ENCODE results near the gene EEPD1. TPM values are rescaled to one million over a fixed set of nuclear protein-coding genes. Genes with fewer than 3 reads are reported as not detected.

Gene EEPD1
- polyA plus RNA-seq, 1 of the 3 experiments (the other 2 are of a cell fraction) = 5.0 TPM

DNA sequence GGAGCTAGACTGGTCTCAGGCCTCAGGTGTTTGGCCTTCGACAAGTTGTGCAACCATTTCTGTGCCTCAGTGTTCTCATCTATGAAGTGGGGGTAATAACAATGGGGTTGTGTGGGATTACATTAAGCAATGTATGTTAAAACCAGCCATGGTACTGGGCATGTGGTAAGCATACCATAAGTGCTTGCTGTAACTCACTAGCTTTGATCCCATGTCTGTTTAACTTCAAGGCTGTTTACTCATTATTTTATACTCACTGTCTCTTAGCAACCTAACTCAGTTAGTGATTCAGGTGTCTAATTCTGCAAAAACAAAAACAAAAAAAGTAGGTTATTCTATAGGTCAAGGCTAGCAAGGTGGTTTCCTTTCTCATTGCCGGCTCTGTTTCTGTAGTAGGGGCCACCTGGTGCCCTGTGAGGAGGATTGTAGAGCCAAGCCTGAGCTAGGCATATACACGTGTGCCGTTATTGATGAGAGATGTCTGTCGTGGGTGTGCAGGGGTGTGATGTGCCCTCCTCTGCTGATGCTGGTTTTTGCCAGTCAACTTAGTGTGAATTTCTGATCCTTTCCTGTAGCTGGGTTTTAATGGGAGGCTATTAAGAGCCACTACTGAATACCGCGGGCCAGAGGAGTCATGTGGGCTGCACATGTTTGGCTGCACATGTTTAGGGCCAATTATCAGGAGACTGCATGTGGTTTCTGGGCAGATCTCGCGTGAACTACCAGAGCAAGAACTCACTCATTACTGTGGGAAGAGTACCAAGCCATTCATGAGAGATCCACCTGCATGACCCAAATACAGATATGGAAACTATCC is 56.2 kb downstream of the EEPD1 start:
- POLR2A ChIA-PET = no interaction called here
- 87% methylated on average over 9 of the region's 9 CpGs for WGBS (ENCODE audit: low lambda C conversion rate)

DNA sequence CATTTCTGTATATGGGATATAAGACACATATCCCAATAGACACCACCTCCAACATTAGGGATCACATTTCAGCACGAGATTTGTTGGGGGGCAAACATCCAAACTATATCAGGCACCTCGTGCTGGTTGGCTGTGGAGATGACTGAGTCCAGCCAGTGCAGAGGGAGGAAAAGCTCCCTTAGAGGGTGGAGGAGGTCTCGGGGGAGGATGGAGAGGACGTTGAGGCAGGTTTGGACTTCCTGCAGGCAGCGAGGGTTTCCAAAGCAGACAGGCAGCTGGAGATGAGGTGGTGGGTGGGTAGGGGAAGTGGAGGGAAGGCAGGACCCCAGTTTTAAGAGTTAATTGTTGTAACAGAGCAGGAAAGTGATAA is 56.7 kb downstream of the EEPD1 start:
- TF ChIP-seq, protein P1, sequence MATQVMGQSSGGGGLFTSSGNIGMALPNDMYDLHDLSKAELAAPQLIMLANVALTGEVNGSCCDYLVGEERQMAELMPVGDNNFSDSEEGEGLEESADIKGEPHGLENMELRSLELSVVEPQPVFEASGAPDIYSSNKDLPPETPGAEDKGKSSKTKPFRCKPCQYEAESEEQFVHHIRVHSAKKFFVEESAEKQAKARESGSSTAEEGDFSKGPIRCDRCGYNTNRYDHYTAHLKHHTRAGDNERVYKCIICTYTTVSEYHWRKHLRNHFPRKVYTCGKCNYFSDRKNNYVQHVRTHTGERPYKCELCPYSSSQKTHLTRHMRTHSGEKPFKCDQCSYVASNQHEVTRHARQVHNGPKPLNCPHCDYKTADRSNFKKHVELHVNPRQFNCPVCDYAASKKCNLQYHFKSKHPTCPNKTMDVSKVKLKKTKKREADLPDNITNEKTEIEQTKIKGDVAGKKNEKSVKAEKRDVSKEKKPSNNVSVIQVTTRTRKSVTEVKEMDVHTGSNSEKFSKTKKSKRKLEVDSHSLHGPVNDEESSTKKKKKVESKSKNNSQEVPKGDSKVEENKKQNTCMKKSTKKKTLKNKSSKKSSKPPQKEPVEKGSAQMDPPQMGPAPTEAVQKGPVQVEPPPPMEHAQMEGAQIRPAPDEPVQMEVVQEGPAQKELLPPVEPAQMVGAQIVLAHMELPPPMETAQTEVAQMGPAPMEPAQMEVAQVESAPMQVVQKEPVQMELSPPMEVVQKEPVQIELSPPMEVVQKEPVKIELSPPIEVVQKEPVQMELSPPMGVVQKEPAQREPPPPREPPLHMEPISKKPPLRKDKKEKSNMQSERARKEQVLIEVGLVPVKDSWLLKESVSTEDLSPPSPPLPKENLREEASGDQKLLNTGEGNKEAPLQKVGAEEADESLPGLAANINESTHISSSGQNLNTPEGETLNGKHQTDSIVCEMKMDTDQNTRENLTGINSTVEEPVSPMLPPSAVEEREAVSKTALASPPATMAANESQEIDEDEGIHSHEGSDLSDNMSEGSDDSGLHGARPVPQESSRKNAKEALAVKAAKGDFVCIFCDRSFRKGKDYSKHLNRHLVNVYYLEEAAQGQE (IDR thresholded peaks at IDR 0.05; ENCODE audit: low read depth, low read length) = no peak
- no peak for TF ChIP-seq MXI1 (IDR thresholded peaks at IDR 0.05; ENCODE audit: low read depth, low read length)
- TF ChIP-seq RCOR1 (IDR thresholded peaks at IDR 0.05; ENCODE audit: low read length) = no peak
- H3K27ac ChIP-seq (ENCODE audit: low read depth in 2 of 2, low read length in 1 of 2) = 0 out of 4 replicates have a peak overlapping the region, but pooled peaks of 1 of the 2 experiments have one; percentile 0
- H3K27me3 ChIP-seq (ENCODE audit: insufficient read depth) = no peaks in the 10 kb centered on the region
- no peaks in the 10 kb centered on the region for H3F3A ChIP-seq (replicated peaks; ENCODE audit: insufficient read depth)
- H3K9me2 ChIP-seq = no peaks in the 10 kb centered on the region
- no peaks in the 10 kb centered on the region for H3K9me3 ChIP-seq
- no peak for DNase-seq
- H3K4me3 ChIP-seq (ENCODE audit: low read depth in 2 of 2, low read length in 1 of 2) = no peak overlapping the region
- CTCF ChIA-PET = interaction anchor here (0.6 to 1.5 kb wide), 8 partner anchors 8 to 671 kb away, joined by 3 to 5 read pairs (median 3); no protein-coding TSS in a partner anchor
- no peak overlapping the region for H3K9ac ChIP-seq
- no peaks in the 10 kb centered on the region for H3K79me2 ChIP-seq (ENCODE audit: insufficient read depth)
- H3K36me3 ChIP-seq (replicated peaks in 1 of 2; ENCODE audit: control insufficient read depth in 1 of 2, insufficient read depth in 2 of 2, low read length in 1 of 2) = no peaks in the 10 kb centered on the region
- H3K4me1 ChIP-seq (ENCODE audit: control insufficient read depth in 1 of 2, insufficient read depth in 2 of 2, low read depth in 1 of 2, low read length in 1 of 2) = peaks cover 18 to 52% of the 10 kb centered on the region in 2 experiments; a peak in 3 of 4 replicates
- 74% methylated on average over 5 of the region's 5 CpGs for WGBS (ENCODE audit: low lambda C conversion rate)
- H2AFZ ChIP-seq (ENCODE audit: low read depth) = no peak overlapping the region
- no peaks in the 10 kb centered on the region for H4K20me1 ChIP-seq (ENCODE audit: insufficient read depth)
- POLR2A ChIA-PET = no interaction called here
- H3K4me2 ChIP-seq = no peak overlapping the region

More for the DNA sequence above, 56.2 kb downstream of the EEPD1 start:
- Histone ChIP-seq H3K4me2 (no peak overlapping the region), H3K79me2 (ENCODE audit: insufficient read depth) (no peaks in the 10 kb centered on the region), H3K9ac (no peak overlapping the region), H3F3A (replicated peaks; ENCODE audit: insufficient read depth) (no peaks in the 10 kb centered on the region), H3K4me1 (ENCODE audit: control insufficient read depth in 1 of 2, insufficient read depth in 2 of 2, low read depth in 1 of 2, low read length in 1 of 2) (peaks cover 18 to 52% of the 10 kb centered on the region in 2 experiments; a peak in 3 of 4 replicates), H3K4me3 (ENCODE audit: low read depth in 2 of 2, low read length in 1 of 2) (no peak overlapping the region), H2AFZ (ENCODE audit: low read depth) (no peak overlapping the region), H3K9me2 (no peaks in the 10 kb centered on the region), H3K9me3 (no peaks in the 10 kb centered on the region), H3K36me3 (replicated peaks in 1 of 2; ENCODE audit: control insufficient read depth in 1 of 2, insufficient read depth in 2 of 2, low read length in 1 of 2) (no peaks in the 10 kb centered on the region), H4K20me1 (ENCODE audit: insufficient read depth) (no peaks in the 10 kb centered on the region), H3K27ac (ENCODE audit: low read depth in 2 of 2, low read length in 1 of 2) (peak overlapping the region in 1 of 2 experiments; percentile 87; a peak in 1 of 4 replicates), H3K27me3 (ENCODE audit: insufficient read depth) (no peaks in the 10 kb centered on the region)
- CTCF ChIA-PET = interaction anchor here (0.6 to 1.5 kb wide), 6 partner anchors 8 to 671 kb away, joined by 3 to 4 read pairs (median 3); no protein-coding TSS in a partner anchor
- TF ChIP-seq PBX3 (IDR thresholded peaks at IDR 0.05) = no peak
- peak; percentile 88 for TF ChIP-seq RFX5 (IDR thresholded peaks at IDR 0.05; ENCODE audit: low read length)
- peak; percentile 51 for TF ChIP-seq CHD2 (IDR thresholded peaks at IDR 0.05; ENCODE audit: low read length, partially characterized antibody)
- TF ChIP-seq MXI1 (IDR thresholded peaks at IDR 0.05; ENCODE audit: low read depth, low read length) = peak; percentile 10; the same call in 1 of the 2 replicates
- TF ChIP-seq FOXJ3 (CRISPR knock-in tag; IDR thresholded peaks at IDR 0.05) = no peak
- no peak for DNase-seq

All from SK-N-SH (cell line).